Stimulated activated CD8-positive, alpha-beta memory T cell treated with anti-CD3 and anti-CD28 coated beads, Interleukin-4, amount 100 ng/mL, for 48 hours (primary cell): ENCODE results near the gene MGST2.

Source experiments
- DNase-seq: peaks from one replicate; pipeline ENCODE4 v3.0.0-alpha.2; 2020

Gene MGST2

DNA sequence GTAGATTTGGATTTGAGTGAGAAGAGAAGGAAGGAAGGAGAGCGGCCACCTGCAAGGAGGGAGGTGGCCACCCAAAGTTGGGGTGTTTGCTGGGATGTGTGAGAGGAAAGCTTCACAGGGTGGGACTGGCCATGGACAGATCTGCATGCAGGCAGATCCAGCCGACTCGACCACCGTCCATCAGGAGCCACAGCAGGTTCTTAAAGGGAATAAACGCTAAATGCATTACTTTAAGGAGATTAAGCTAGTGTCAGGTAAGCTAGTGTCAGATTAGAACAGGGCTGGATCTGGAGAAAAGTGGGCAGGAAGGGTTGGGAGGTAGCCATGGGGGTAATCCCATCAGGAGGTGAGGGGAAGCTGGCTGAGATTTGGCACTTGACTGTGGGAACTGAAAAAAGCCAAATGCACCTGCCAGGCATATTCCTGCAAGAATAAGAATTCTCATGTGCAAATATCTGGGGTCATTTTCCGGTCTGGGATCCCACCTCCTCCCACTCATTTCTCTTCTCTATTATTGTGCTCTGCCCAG, 79.6 kb downstream of the MGST2 start:
- DNase-seq = no peak

GRCh38 chr4:139746431-139747171, 81.0 kb downstream of the MGST2 start:
- no peak for DNase-seq

DNA sequence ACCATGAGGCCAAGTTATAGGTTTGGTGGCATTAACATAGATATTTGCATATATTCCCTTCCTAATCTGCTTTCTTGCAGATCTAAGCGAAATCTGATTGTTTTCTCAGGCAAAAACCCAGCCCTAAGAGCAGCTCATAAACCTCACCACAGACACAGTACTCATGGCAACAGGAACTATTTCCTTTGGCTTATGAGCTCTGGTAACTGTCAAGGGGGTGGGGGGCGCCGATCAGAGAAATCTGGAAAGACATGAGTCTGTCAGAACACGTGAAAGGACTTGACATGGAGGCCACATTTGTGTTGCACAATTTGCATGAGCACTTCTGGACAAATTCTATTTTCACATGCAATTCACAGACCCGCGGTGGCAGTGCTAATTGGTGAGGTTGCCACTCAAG, 83.7 kb downstream of the MGST2 start:
- no peak for DNase-seq

GRCh38 chr4:139749835-139750498, 84.3 kb downstream of the MGST2 start:
- DNase-seq = no peak

DNA sequence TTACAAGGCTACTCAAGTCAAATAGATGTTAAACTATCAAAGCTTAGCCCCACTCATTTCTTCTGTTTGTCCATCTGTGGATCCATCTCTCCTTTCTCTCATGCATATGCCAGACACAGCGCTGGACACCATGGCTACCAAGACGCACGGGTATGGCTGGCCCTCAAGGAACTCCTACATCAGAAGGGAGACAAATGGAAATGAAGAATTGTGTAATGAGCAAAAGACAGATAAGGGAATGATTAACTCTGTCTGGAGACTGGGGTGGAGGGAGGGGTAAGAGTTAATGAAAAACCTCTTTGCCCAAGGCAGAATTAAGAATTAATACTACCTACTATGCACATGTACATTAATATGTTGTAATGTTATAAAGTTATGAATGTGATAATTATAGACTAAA, 88.1 kb downstream of the MGST2 start:
- DNase-seq = no peak
